Measurements from ENCODE around the gene HNRNPA3. TPM values are rescaled to one million over a fixed set of nuclear protein-coding genes. Genes with fewer than 3 reads are reported as not detected.
A peak's percentile ranks its signal among the peaks of the same experiment; 100 is the strongest.

Gene HNRNPA3
- total and polyA plus RNA-seq, 2 of the 13 experiments (the other 11 are each of a cell fraction or from before 2014, with no cell fraction given), result 73.3 to 97.7 TPM

- TF ChIP-seq, protein P1, sequence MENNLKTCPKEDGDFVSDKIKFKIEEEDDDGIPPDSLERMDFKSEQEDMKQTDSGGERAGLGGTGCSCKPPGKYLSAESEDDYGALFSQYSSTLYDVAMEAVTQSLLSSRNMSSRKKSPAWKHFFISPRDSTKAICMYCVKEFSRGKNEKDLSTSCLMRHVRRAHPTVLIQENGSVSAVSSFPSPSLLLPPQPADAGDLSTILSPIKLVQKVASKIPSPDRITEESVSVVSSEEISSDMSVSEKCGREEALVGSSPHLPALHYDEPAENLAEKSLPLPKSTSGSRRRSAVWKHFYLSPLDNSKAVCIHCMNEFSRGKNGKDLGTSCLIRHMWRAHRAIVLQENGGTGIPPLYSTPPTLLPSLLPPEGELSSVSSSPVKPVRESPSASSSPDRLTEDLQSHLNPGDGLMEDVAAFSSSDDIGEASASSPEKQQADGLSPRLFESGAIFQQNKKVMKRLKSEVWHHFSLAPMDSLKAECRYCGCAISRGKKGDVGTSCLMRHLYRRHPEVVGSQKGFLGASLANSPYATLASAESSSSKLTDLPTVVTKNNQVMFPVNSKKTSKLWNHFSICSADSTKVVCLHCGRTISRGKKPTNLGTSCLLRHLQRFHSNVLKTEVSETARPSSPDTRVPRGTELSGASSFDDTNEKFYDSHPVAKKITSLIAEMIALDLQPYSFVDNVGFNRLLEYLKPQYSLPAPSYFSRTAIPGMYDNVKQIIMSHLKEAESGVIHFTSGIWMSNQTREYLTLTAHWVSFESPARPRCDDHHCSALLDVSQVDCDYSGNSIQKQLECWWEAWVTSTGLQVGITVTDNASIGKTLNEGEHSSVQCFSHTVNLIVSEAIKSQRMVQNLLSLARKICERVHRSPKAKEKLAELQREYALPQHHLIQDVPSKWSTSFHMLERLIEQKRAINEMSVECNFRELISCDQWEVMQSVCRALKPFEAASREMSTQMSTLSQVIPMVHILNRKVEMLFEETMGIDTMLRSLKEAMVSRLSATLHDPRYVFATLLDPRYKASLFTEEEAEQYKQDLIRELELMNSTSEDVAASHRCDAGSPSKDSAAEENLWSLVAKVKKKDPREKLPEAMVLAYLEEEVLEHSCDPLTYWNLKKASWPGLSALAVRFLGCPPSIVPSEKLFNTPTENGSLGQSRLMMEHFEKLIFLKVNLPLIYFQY (CRISPR knock-in tag; IDR thresholded peaks at IDR 0.05; ENCODE audit: borderline replicate concordance), result peak; percentile 77; the same call in 1 of the 2 replicates
- TF ChIP-seq ZNF275 (CRISPR knock-in tag; IDR thresholded peaks at IDR 0.05; ENCODE audit: borderline replicate concordance) (peak; percentile 92; the same call in 1 of the 2 replicates), BATF2 (CRISPR knock-in tag; IDR thresholded peaks at IDR 0.05) (peak; percentile 82; the same call in 1 of the 2 replicates), ZNF496 (CRISPR knock-in tag; IDR thresholded peaks at IDR 0.05; ENCODE audit: insufficient replicate concordance) (no peak), SKI (IDR thresholded peaks at IDR 0.05; ENCODE audit: partially characterized antibody) (peak; percentile 91), HDAC1 (CRISPR knock-in tag; IDR thresholded peaks at IDR 0.05) (peak; percentile 100), FUBP1 (CRISPR knock-in tag; IDR thresholded peaks at IDR 0.05; ENCODE audit: borderline replicate concordance) (peak; percentile 33; the same call in 1 of the 2 replicates), PAF1 (CRISPR knock-in tag; IDR thresholded peaks at IDR 0.05) (peak; percentile 59; the same call in 1 of the 2 replicates), ZIK1 (CRISPR knock-in tag; IDR thresholded peaks at IDR 0.05; ENCODE audit: borderline replicate concordance, low read depth) (peak; percentile 97), JUN (CRISPR knock-in tag; IDR thresholded peaks at IDR 0.05) (peak; percentile 65; the same call in 1 of the 2 replicates), ZBTB8A (CRISPR knock-in tag; IDR thresholded peaks at IDR 0.05; ENCODE audit: borderline replicate concordance, low read depth) (peak; percentile 58; the same call in 1 of the 2 replicates), MATR3 (CRISPR knock-in tag; IDR thresholded peaks at IDR 0.05) (no peak)
- TF ChIP-seq, protein P2, sequence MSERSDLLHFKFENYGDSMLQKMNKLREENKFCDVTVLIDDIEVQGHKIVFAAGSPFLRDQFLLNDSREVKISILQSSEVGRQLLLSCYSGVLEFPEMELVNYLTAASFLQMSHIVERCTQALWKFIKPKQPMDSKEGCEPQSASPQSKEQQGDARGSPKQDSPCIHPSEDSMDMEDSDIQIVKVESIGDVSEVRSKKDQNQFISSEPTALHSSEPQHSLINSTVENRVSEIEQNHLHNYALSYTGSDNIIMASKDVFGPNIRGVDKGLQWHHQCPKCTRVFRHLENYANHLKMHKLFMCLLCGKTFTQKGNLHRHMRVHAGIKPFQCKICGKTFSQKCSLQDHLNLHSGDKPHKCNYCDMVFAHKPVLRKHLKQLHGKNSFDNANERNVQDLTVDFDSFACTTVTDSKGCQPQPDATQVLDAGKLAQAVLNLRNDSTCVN (CRISPR knock-in tag; IDR thresholded peaks at IDR 0.05; ENCODE audit: borderline replicate concordance), result peak; percentile 93
- TF ChIP-seq, protein P3, sequence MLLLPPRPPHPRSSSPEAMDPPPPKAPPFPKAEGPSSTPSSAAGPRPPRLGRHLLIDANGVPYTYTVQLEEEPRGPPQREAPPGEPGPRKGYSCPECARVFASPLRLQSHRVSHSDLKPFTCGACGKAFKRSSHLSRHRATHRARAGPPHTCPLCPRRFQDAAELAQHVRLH (CRISPR knock-in tag; IDR thresholded peaks at IDR 0.05; ENCODE audit: borderline replicate concordance, low read depth), result peak; percentile 99
Measured at GRCh38 chr2:177263451-177264208, 51.0 kb downstream of the HNRNPA3 start (continued).

All from HepG2 (cell line).